Measurements from ENCODE around the gene CHID1. TPM values are rescaled to one million over a fixed set of nuclear protein-coding genes. Genes with fewer than 3 reads are reported as not detected.

Gene CHID1
- total and polyA plus RNA-seq, 2 of the 4 experiments (the other 2 are of a cell fraction): 34.2 to 121 TPM

GRCh38 chr11:870127-870413 lies 40.5 kb downstream of the CHID1 start:
- DNase-seq (no peak), ATAC-seq (ENCODE audit: low read depth) (no peak)
- no peak overlapping the region for H3K14ac ChIP-seq (replicated peaks; ENCODE audit: low read depth, low read length)
- no peak overlapping the region for H4K5ac ChIP-seq (ENCODE audit: low read depth, low read length)
- no TSS peak for BruUV-seq (replicated peaks)
- no peak overlapping the region for H2BK5ac ChIP-seq (ENCODE audit: low read depth, low read length, poor library complexity, severe bottlenecking)
- no peak overlapping the region for H3K4me3 ChIP-seq (ENCODE audit: insufficient read depth, low read depth, low read length)
- no peak overlapping the region for H2BK120ac ChIP-seq (ENCODE audit: low read depth, low read length)
- H3K23ac ChIP-seq (ENCODE audit: low read depth, low read length): no peak overlapping the region
- no peaks in the 10 kb centered on the region; the same call in 1 of the 2 replicates for H3K4me1 ChIP-seq (ENCODE audit: control insufficient read depth, insufficient read depth, low read length)
- in situ Hi-C loops (cut with MboI; ENCODE audit: low sequenced_read_pairs): no loop called here
- dilution Hi-C loops (cut with HindIII; ENCODE audit: low sequenced_read_pairs, unreplicated experiment): no loop called here
- peaks cover 3 to 6% of the 10 kb centered on the region in 2 experiments; a peak in 1 of 4 replicates for H3K79me1 ChIP-seq (ENCODE audit: low read depth in 1 of 2, low read length in 2 of 2)
- H4K91ac ChIP-seq (ENCODE audit: insufficient read depth, low read depth, low read length): no peak overlapping the region
- peaks cover 22% of the 10 kb centered on the region; the same call in 1 of the 2 replicates for H3K36me3 ChIP-seq (ENCODE audit: control insufficient read depth, insufficient read depth, low read length)
- no peaks in the 10 kb centered on the region for H3K9me3 ChIP-seq (ENCODE audit: control insufficient read depth, insufficient read depth, low read length)
- H4K20me1 ChIP-seq (ENCODE audit: insufficient read depth, low read length): peaks cover 26% of the 10 kb centered on the region
- H4K8ac ChIP-seq (ENCODE audit: low read depth in 2 of 2, low read length in 2 of 2): no peak overlapping the region
- no peak overlapping the region for H3K18ac ChIP-seq (ENCODE audit: low read depth, low read length)
- POLR2A ChIA-PET (ENCODE audit: unreplicated experiment): interaction anchor here (0.5 kb wide), 1 partner anchor 51 kb away, joined by 4 read pairs; no protein-coding TSS in a partner anchor
- no peak overlapping the region for H2AK5ac ChIP-seq (ENCODE audit: low read depth, low read length)
- no peak overlapping the region for H2AK9ac ChIP-seq (replicated peaks; ENCODE audit: low read depth, low read length, poor library complexity)
- TF ChIP-seq CHD1 (IDR thresholded peaks at IDR 0.05; ENCODE audit: low read depth, low read length) (no peak), CEBPB (IDR thresholded peaks at IDR 0.05; ENCODE audit: low read depth, low read length) (no peak), SMC3 (IDR thresholded peaks at IDR 0.05; ENCODE audit: low read depth, low read length) (0 out of 2 replicates have a peak, but pooled peaks have one; percentile 13), CTCF (conservative IDR thresholded peaks at IDR 0.05; ENCODE audit: low read depth, low read length) (0 out of 2 replicates have a peak, but pooled peaks have one; percentile 11)
- no peak overlapping the region for H2BK15ac ChIP-seq (ENCODE audit: low read depth, low read length)
- no peak overlapping the region for H2BK20ac ChIP-seq (ENCODE audit: low read depth, low read length)
- H2AFZ ChIP-seq (replicated peaks; ENCODE audit: low read length, poor library complexity): no peak overlapping the region
- intact Hi-C loops (cut with micrococcal nuclease): no loop called here
- H3K9ac ChIP-seq (ENCODE audit: low read depth, low read length): no peak overlapping the region
- CTCF ChIA-PET: no interaction called here
- WGBS, 2 experiments (ENCODE audit: extremely low coverage in 2 of 2, insufficient read length in 1 of 2): 67% methylated on average over 4 of the region's 8 CpGs; no CpG with 5 or more reads in 1 of the 2 experiments
- H3K27ac ChIP-seq (ENCODE audit: insufficient read depth, low read length): no peak overlapping the region
- H3K4ac ChIP-seq (ENCODE audit: low read depth, low read length): no peak overlapping the region
- H3K27me3 ChIP-seq (ENCODE audit: control insufficient read depth, insufficient read depth, low read length): no peaks in the 10 kb centered on the region
- H3K56ac ChIP-seq (ENCODE audit: extremely low read depth, insufficient read depth, low read length): no peak overlapping the region
- peaks cover 3% of the 10 kb centered on the region; the same call in 1 of the 2 replicates for H3K9me1 ChIP-seq (ENCODE audit: insufficient read depth, low read length)
- H3K4me2 ChIP-seq (ENCODE audit: low read depth, low read length): no peak overlapping the region
